GM12891 (cell line): Measurements from ENCODE around the gene NRDC. TPM values are rescaled to one million over a fixed set of nuclear protein-coding genes. Genes with fewer than 3 reads are reported as not detected.

Experiments used
- DNase-seq: peaks from one replicate; pipeline ENCODE4 v3.0.0; 2011; ENCODE audit warnings: low spot score; ENCODE audit not compliant: insufficient read length
- FAIRE-seq: peaks from 2 replicates; lab custom pipeline; 2011; peaks lifted over from hg19 to GRCh38; lab: Jason Lieb, UNC
- PAX5 ChIP-seq: IDR thresholded peaks from 2 replicates; pipeline ENCODE4 v1.6.1; 2011; ENCODE audit warnings: low read length, moderate library complexity, mild to moderate bottlenecking; ENCODE audit not compliant: insufficient read depth, severe bottlenecking
- POLR2A ChIP-seq: IDR thresholded peaks from 2 replicates; pipeline ENCODE4 v1.6.1; 2011; ENCODE audit warnings: low read depth, low read length, control low read depth
- POLR2AphosphoS5 ChIP-seq: IDR thresholded peaks from 2 replicates; pipeline ENCODE4 v1.6.1; 2011; ENCODE audit warnings: low read depth, low read length, control low read depth
- POU2F2 ChIP-seq: IDR thresholded peaks from 2 replicates; pipeline ENCODE4 v1.6.1; 2011; ENCODE audit warnings: low read depth, mild to moderate bottlenecking, control low read depth, low read length, moderate library complexity
- SPI1 ChIP-seq: IDR thresholded peaks from 2 replicates; pipeline ENCODE4 v1.6.1; 2011; ENCODE audit warnings: low read depth, low read length, control low read depth
- TAF1 ChIP-seq: IDR thresholded peaks from 2 replicates; pipeline ENCODE4 v1.6.1; 2011; ENCODE audit warnings: low read depth, low read length, control low read depth
- polyA plus RNA-seq: library from polyadenylated mRNA; unstranded; fragments of >200 nt; gene quantifications from one replicate; pipeline ENCODE4 v1.2.1, GENCODE V29; 2012; ENCODE audit warnings: low read depth, missing spikeins, inconsistent platforms; ENCODE audit not compliant: missing spikeins

The NRDC gene
- polyA plus RNA-seq: 82.8 TPM

DNA sequence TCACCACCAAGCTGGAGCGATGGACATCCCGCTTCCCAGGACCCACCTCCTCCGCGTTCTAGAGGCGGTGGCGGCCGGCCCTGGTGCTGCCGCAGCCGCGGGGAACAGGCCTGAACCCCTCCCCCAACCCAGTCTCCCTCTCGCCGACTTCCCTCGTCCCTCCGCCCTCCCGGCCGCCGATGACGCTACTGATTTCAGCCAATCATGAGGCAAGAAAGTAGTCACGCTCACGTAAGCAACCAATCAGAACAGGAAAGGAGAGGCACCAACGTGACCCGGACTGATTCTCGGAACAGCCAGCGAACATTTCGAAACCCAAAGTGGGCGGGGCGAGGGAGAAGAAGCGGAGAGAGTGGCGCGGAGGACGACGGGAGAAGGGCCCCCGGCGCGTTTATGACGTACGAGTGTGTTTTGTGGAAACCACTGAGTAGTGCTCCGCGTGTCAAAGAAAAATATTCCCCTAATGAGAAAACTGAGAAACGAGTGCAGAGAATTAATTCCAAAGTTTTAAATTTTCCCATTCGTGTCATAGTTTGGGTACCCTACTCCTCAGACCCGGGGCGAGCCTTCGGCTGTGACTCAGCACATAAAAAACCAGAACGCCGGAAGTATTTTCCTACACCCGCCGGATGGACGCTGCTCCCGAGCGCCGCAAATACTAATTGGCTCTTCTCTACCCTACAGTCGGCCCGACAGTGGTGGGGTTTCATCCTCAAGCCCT is at the start of gene NRDC:
Gene NRDC (minus strand): TSS at position 112 of the 721 bp plus-strand sequence. CDS start 112 bp downstream, outside the sequence.
- DNase-seq: peak; percentile 75
- TF ChIP-seq POLR2A (peak; percentile 88), PAX5 (no peak), TAF1 (peak; percentile 100), SPI1 (peak; percentile 22; the same call in 1 of the 2 replicates), POU2F2 (no peak; the same call in 1 of the 2 replicates), POLR2AphosphoS5 (peak; percentile 90)
- peak; percentile 100 for FAIRE-seq

- FAIRE-seq (no peak), DNase-seq (no peak)
- TF ChIP-seq PAX5: no peak
Observed at GRCh38 chr1:51927029-51927428, 48.5 kb upstream of the NRDC start.

DNA sequence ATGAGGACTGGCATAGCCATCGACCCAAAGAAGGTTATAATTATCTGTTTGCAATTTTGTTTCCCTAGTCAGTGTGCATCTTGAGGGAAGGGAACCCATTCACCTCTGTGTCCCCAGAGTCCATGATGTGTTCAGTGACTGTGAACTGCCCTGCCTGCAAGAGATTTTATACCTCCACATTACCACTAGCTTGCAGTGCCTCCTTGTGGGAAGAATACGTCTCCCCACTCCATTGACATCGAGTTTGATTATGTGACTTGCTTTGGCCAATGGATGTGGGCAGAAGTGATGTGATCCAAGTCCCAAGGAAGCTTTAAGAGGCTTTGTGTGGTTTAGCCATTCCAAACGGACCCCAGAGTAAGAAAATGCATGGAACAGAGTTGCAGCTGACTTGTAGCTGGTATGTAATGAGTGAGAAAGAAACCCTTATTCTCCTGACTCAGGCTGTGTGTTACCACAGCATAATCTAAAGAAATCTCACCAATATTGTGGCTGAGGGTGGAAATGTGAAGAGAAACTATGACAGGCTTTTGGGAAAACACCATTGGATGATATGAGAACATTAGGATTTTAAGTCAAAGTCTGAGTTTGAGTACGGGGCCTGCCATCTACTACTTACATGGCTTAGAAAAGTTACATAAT is 47.8 kb upstream of the NRDC start:
- peak; percentile 64 for FAIRE-seq
- DNase-seq: no peak
- TF ChIP-seq SPI1: no peak
- no peak for TF ChIP-seq POU2F2
- TF ChIP-seq POLR2A: no peak
- TF ChIP-seq TAF1: no peak
- no peak for TF ChIP-seq PAX5
- no peak for TF ChIP-seq POLR2AphosphoS5

DNA sequence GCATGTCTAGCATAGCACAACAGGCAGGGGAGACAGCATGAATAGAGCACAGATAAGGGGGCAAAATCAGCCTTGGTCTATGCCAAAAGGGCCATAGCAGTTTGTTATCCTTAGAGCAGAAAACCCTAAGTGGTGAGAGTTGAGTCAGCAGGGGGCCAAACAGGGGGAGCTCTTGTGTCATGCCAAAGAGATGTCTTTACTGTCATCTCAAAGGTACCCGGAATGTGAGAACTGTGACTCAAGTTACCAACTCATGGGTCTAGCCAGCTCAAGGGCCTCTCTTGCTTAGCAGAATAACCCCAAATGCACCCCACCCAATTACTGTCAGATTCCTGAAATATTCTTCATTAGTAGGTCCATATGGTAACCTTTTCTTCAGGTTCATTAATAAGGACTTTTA is 45.9 kb upstream of the NRDC start:
- DNase-seq (no peak), FAIRE-seq (no peak)
- TF ChIP-seq POLR2A (no peak), SPI1 (no peak), POU2F2 (no peak), TAF1 (no peak), PAX5 (no peak), POLR2AphosphoS5 (no peak)

- no peak for FAIRE-seq
- no peak for TF ChIP-seq SPI1
- TF ChIP-seq TAF1: no peak
- TF ChIP-seq POU2F2: no peak
- TF ChIP-seq PAX5: no peak
- TF ChIP-seq POLR2A: no peak
- no peak for DNase-seq
Observed at GRCh38 chr1:51922040-51922439, 43.5 kb upstream of the NRDC start.

- TF ChIP-seq POU2F2: no peak
- no peak for TF ChIP-seq SPI1
- TF ChIP-seq POLR2A: no peak
- no peak for TF ChIP-seq TAF1
- TF ChIP-seq POLR2AphosphoS5: no peak
- TF ChIP-seq PAX5: no peak
- DNase-seq (no peak), FAIRE-seq (no peak)
Observed at GRCh38 chr1:51920130-51920529, 41.6 kb upstream of the NRDC start.

DNA sequence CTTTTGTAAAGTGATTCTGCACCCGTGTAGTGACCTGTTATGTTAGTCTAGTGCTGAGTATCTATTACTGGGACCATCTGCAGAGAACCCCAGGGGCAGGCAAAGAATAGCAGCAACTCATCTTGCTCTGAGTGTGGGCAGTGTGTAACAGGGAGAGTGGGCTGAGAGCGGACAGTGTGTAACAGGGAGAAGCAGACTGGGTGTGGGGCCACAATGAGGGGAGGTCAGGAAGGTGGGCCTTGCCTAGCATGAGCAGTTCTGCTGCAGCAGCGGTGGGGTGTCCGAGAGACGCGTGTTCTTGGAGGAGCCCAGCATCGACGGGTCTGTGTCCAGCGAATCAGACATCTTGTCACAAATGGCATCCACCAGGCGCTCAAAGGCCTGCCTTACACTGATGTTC is 41.2 kb upstream of the NRDC start:
- FAIRE-seq: no peak
- no peak for DNase-seq
- no peak for TF ChIP-seq TAF1

DNA sequence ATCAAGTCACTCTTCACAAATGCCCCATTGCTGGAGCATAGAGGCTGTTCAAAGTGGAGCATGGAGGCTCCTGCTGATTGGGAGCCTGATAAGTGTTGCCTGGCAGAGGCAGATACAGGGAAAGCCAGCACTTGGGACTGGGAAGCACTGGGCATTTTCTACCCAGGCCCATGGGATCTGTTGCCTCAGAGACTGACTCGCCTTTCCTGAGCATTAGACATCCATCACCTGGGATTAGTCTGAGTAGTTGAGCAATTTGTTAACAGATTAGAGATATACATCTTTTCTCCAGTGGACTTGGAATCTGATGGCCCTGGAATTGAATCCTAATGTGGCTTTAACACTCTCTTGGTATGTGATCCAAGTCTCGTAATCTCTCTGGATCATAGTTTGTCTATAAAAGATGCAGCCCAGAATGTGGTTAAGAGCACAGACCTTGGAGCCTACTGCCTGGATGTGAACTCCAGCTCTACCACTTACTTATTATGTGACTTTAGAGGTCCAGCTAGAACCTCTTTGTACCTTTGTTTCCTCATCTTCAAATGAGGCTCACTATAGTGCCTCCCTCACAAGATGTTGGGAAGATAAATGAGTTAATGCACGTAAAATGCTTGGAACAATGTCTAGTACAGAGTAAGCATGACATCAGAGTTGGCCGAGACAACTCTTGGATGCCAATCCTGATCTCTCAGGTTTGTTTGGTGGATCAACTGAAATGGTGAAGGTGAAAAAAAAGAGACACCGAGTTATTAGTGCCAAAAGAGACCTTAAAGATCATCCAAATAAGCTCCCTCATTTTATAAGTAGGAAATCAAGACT is 38.3 kb upstream of the NRDC start:
- no peak for DNase-seq
- no peak for TF ChIP-seq SPI1
- TF ChIP-seq POLR2A: no peak
- TF ChIP-seq POLR2AphosphoS5: no peak
- TF ChIP-seq POU2F2: no peak
- no peak for TF ChIP-seq PAX5
- no peak for TF ChIP-seq TAF1
- FAIRE-seq: no peak

DNA sequence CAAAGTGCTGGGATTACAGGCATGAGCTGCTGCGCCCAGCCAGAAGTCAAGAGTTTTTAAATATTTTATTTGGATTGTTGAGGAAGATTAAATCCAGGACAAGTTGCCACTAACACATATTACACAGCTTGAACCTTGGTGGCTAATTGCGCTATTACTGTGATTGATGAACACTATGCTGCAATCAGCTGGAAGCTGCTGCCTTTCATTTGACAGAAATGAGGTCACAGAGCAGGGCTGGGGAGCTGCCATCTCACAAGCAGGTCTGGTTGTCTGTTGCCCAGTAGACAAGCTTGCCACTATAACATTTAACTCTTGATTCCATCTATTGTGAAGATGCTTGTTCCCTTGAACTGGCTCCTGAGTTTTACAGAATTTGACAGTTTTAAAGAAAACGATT is 37.4 kb upstream of the NRDC start:
- TF ChIP-seq POU2F2 (no peak), TAF1 (no peak)
- DNase-seq (no peak), FAIRE-seq (peak; percentile 58)

GRCh38 chr1:51912881-51913280 is 34.4 kb upstream of the NRDC start:
- FAIRE-seq (no peak), DNase-seq (no peak)
- TF ChIP-seq POLR2A: no peak
- TF ChIP-seq POU2F2: no peak
- TF ChIP-seq PAX5: no peak
- no peak for TF ChIP-seq TAF1
- TF ChIP-seq SPI1: no peak
- TF ChIP-seq POLR2AphosphoS5: no peak
